Skeletal muscle tissue (tissue), 4 donors: Measurements from ENCODE around the gene PTPRN2. TPM values are rescaled to one million over a fixed set of nuclear protein-coding genes. Genes with fewer than 3 reads are reported as not detected.

ENCODE experiments used
- H3K27ac ChIP-seq: one replicate; pipeline ENCODE4 v1.7.0; 2013; ENCODE audit warnings: mild to moderate bottlenecking, low read depth, low read length, inconsistent platforms
- H3K27me3 ChIP-seq, 3 donors: one replicate each; pipeline ENCODE4 v1.7.0; 2013; ENCODE audit warnings: low read length in 3 of 3; ENCODE audit not compliant: control insufficient read depth in 3 of 3, insufficient read depth in 3 of 3
- H3K36me3 ChIP-seq, 3 donors: one replicate each; pipeline ENCODE4 v1.7.0; 2013; ENCODE audit warnings: low read length in 3 of 3; ENCODE audit not compliant: control insufficient read depth in 3 of 3, insufficient read depth in 3 of 3
- H3K4me1 ChIP-seq, 3 donors: one replicate each; pipeline ENCODE4 v1.7.0; 2013; ENCODE audit warnings: low read length in 3 of 3, mild to moderate bottlenecking in 3 of 3; ENCODE audit not compliant: control insufficient read depth in 3 of 3, insufficient read depth in 3 of 3
- H3K4me3 ChIP-seq, 3 donors: one replicate each; pipeline ENCODE4 v1.7.0; 2013; ENCODE audit warnings: low read length in 3 of 3
- H3K9ac ChIP-seq, 3 donors: one replicate each; pipeline ENCODE4 v1.7.0; 2013; ENCODE audit warnings: low read length in 3 of 3, mild to moderate bottlenecking in 3 of 3, moderate library complexity in 2 of 3, low read depth in 1 of 3
- H3K9me3 ChIP-seq, 3 donors: one replicate each; pipeline ENCODE4 v1.7.0; 2013; ENCODE audit warnings: low read length in 3 of 3; ENCODE audit not compliant: control insufficient read depth in 3 of 3
- total RNA-seq: library from RNA; depleted of rRNA; stranded (reverse); fragments of >200 nt; gene quantifications from one replicate; pipeline ENCODE4 v1.2.3, GENCODE V29; 2014
- donor health status: Osteomylitis.

PTPRN2 gene
- total RNA-seq, 1 donor from 2014 or later, result 1.6 TPM

GRCh38 chr7:157828881-157829280 lies 758.7 kb downstream of the PTPRN2 start:
- H3K4me3 ChIP-seq, result no peak overlapping the region
- no peak overlapping the region for H3K27ac ChIP-seq
- no peak overlapping the region for H3K9ac ChIP-seq
- H3K4me1 ChIP-seq, result no peaks in the 10 kb centered on the region
- H3K9me3 ChIP-seq, result no peaks in the 10 kb centered on the region
- H3K27me3 ChIP-seq, result peaks cover 0 to 15% (median 2%) of the 10 kb centered on the region in 3 donors
- H3K36me3 ChIP-seq, result no peaks in the 10 kb centered on the region

DNA sequence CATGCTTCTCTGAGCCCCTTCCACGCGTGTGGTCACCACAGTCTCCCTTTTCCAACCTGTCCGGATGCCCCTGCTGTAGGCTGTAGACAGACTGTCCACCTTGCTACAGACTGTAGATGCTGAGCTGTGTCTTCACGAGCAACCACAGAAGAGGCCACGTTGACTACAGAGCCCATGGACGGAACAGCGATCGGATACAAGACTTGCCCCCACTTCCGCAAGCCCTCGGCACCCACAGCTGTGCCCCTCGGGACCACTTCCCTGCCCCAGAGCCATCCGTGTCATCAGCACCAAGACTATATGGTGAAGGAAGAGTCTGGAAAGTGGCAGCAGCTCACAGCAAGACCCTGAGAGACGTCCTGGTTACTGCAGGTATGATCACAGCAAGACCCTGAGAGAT lies 759.4 kb downstream of the PTPRN2 start:
- H3K4me3 ChIP-seq, result no peak overlapping the region
- H3K4me1 ChIP-seq, result no peaks in the 10 kb centered on the region
- no peak overlapping the region for H3K27ac ChIP-seq
- H3K36me3 ChIP-seq, result no peaks in the 10 kb centered on the region
- H3K9ac ChIP-seq, result no peak overlapping the region
- H3K27me3 ChIP-seq, result peaks cover 0 to 12% (median 2%) of the 10 kb centered on the region in 3 donors
- H3K9me3 ChIP-seq, result no peaks in the 10 kb centered on the region

- Histone ChIP-seq H3K4me3 (no peak overlapping the region), H3K27ac (no peak overlapping the region), H3K4me1 (no peaks in the 10 kb centered on the region), H3K9ac (no peak overlapping the region), H3K27me3 (peaks cover 0 to 12% (median 2%) of the 10 kb centered on the region in 3 donors), H3K36me3 (no peaks in the 10 kb centered on the region), H3K9me3 (no peaks in the 10 kb centered on the region)
Observed at GRCh38 chr7:157827863-157828160, 759.8 kb downstream of the PTPRN2 start.

DNA sequence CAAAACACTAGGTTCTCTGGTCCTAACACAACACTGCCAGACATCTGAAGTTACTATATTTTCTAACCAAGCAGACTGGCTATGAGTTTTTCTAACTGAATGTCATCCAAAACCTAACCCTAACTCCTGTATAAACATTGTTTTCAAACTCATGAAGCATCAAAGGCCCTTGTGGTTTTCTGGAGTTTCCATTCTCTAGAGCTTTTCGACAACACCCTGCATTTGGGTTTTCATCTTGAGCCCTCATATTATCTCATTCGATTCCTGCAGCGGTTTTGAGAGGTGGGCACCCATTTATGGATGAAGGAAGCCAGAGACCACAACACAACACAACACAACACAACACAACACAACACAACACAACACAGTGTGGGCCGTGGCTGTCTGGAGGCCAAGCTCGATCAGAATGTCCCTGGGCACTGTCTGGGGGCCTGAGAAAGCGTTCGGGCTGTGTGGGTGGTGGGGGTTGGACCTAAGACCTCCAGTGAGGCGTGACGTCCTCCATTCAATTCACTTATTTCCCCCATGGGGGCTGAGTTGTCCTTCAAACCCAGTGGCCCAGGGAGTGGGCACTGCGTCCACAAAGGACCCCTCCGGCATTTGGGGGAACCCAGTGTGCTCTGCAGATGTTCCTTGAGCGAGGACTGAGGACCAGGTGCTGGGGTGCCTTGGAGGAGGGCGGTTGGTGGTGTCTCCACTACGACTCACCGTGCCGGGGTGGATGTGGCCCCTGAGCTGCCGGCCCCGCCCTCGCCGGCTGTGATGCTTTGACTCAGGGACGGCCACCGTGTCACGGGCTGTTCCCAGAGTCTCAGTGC lies 760.4 kb downstream of the PTPRN2 start:
- no peak overlapping the region for H3K27ac ChIP-seq
- H3K27me3 ChIP-seq, result peaks cover 0 to 12% (median 2%) of the 10 kb centered on the region in 3 donors
- H3K36me3 ChIP-seq, result no peaks in the 10 kb centered on the region
- H3K9ac ChIP-seq, result no peak overlapping the region
- no peaks in the 10 kb centered on the region for H3K9me3 ChIP-seq
- no peak overlapping the region for H3K4me3 ChIP-seq
- no peaks in the 10 kb centered on the region for H3K4me1 ChIP-seq

GRCh38 chr7:157826566-157826965 lies 761.1 kb downstream of the PTPRN2 start:
- H3K27me3 ChIP-seq, result peaks cover 0 to 12% (median 2%) of the 10 kb centered on the region in 3 donors
- no peaks in the 10 kb centered on the region for H3K36me3 ChIP-seq
- no peak overlapping the region for H3K27ac ChIP-seq
- H3K9me3 ChIP-seq, result no peaks in the 10 kb centered on the region
- H3K4me1 ChIP-seq, result no peaks in the 10 kb centered on the region
- H3K4me3 ChIP-seq, result no peak overlapping the region
- no peak overlapping the region for H3K9ac ChIP-seq

GRCh38 chr7:157825325-157825724 lies 762.3 kb downstream of the PTPRN2 start:
- H3K9me3 ChIP-seq, result no peaks in the 10 kb centered on the region
- H3K4me1 ChIP-seq, result no peaks in the 10 kb centered on the region
- H3K36me3 ChIP-seq, result no peaks in the 10 kb centered on the region
- H3K27me3 ChIP-seq, result peaks cover 0 to 3% (median 2%) of the 10 kb centered on the region in 3 donors
- H3K4me3 ChIP-seq, result no peak overlapping the region
- no peak overlapping the region for H3K27ac ChIP-seq
- H3K9ac ChIP-seq, result no peak overlapping the region

GRCh38 chr7:157824819-157825121 lies 762.9 kb downstream of the PTPRN2 start:
- H3K4me1 ChIP-seq, result no peaks in the 10 kb centered on the region
- H3K9me3 ChIP-seq, result no peaks in the 10 kb centered on the region
- H3K36me3 ChIP-seq, result no peaks in the 10 kb centered on the region
- peaks cover 0 to 6% (median 3%) of the 10 kb centered on the region in 3 donors for H3K27me3 ChIP-seq
- no peak overlapping the region for H3K9ac ChIP-seq
- H3K4me3 ChIP-seq, result no peak overlapping the region
- H3K27ac ChIP-seq, result no peak overlapping the region

GRCh38 chr7:157824011-157824818 lies 763.4 kb downstream of the PTPRN2 start:
- no peak overlapping the region for H3K27ac ChIP-seq
- H3K36me3 ChIP-seq, result no peaks in the 10 kb centered on the region
- no peak overlapping the region for H3K9ac ChIP-seq
- no peaks in the 10 kb centered on the region for H3K4me1 ChIP-seq
- no peaks in the 10 kb centered on the region for H3K9me3 ChIP-seq
- H3K27me3 ChIP-seq, result peaks cover 0 to 6% (median 3%) of the 10 kb centered on the region in 3 donors
- H3K4me3 ChIP-seq, result no peak overlapping the region

- no peak overlapping the region for H3K9ac ChIP-seq
- no peak overlapping the region for H3K27ac ChIP-seq
- no peaks in the 10 kb centered on the region for H3K36me3 ChIP-seq
- H3K4me3 ChIP-seq, result no peak overlapping the region
- H3K4me1 ChIP-seq, result no peaks in the 10 kb centered on the region
- H3K9me3 ChIP-seq, result no peaks in the 10 kb centered on the region
- peaks cover 0 to 6% (median under 1%) of the 10 kb centered on the region in 3 donors for H3K27me3 ChIP-seq
Observed at GRCh38 chr7:157822688-157823031, 765.0 kb downstream of the PTPRN2 start.

DNA sequence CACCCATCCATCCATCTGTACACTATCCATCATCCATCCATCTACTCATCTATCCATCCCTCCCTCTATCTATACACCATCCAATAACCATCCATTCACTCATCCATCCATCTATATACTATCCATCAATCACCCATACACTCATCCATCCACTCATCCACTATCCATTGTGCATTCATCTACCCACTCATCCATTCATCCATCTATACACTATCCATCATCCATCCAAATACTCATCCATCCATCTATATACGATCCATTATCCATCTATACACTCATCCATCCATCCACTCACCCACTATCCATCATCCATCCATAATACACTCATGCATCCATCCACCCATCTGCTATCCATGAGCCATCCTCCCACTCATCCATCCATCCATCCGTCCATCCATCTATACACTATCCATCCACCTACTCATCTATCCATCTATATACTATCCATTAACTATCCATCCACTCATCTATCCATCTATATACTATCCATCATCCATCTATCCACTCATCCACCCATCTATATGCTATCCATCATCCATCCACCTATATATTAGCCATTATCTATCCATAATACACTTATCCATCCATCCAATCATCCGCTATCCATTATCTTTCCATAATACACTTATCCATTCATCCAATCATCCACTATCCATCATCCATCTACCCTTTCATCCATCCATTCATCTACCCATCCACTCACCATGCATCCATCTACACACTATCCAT lies 765.5 kb downstream of the PTPRN2 start:
- H3K9ac ChIP-seq, result no peak overlapping the region
- peaks cover 0 to 6% (median 6%) of the 10 kb centered on the region in 3 donors for H3K27me3 ChIP-seq
- H3K36me3 ChIP-seq, result no peaks in the 10 kb centered on the region
- no peak overlapping the region for H3K27ac ChIP-seq
- no peaks in the 10 kb centered on the region for H3K9me3 ChIP-seq
- H3K4me3 ChIP-seq, result no peak overlapping the region
- no peaks in the 10 kb centered on the region for H3K4me1 ChIP-seq
